Kidney tubule cell (primary cell): ENCODE data around the gene ACAT2.
A peak's percentile ranks its signal among the peaks of the same experiment; 100 is the strongest.
"Not testable (repeated sequence)": the region's sequence is repeated elsewhere in the genome, so short reads cannot be mapped to it uniquely, and the experiment has no call there.

ENCODE experiments used
- DNase-seq: peaks from one replicate; pipeline ENCODE4 v3.0.0-alpha.2; 2018; ENCODE audit warnings: low spot score

The ACAT2 gene

DNA sequence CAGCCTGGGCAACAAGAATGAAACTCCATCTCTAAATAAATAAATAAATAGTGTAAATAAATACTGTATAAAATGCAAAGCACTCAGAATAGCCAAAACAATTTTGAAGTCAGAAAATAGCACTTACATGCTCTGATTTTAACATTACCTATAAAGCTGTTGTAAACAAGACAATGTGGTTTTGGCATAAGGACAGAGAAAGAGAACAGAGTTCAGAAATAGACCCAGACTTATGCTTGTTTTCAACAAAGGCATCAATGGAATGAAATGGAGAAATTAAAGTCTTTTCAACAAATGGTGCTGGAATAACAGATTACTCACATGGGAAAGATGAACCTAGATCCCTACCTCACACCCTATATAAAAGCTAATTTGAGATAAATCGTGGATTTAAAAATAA is 10.4 kb downstream of the ACAT2 start:
- no peak for DNase-seq

DNA sequence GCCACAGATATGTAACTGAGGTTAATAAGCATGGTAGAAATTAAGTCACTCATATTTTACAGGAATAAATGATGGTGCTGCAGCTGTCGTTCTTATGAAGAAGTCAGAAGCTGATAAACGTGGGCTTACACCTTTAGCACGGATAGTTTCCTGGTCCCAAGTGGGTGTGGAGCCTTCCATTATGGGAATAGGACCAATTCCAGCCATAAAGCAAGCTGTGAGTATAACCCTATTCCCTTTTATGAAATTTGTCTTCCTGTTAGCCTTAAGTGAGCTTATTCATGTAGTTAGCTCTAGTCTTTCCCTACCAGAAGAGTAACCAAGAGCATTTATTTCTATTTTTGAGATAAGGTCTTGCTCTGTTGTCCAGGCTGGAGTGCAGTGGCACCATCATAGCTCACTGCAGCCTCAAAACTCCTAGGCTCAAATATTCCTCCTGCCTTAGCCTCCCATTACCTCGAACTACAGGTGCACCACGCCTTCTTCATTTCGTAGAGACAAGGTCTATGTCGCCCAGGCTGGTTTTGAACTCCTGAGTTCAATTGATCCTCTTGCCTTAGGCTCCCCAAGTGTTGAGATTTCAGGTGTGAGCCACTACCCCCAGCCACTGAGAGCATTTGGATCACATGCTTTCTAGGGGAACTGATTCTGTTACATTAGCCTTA is 15.5 kb downstream of the ACAT2 start:
- DNase-seq, result no peak

DNA sequence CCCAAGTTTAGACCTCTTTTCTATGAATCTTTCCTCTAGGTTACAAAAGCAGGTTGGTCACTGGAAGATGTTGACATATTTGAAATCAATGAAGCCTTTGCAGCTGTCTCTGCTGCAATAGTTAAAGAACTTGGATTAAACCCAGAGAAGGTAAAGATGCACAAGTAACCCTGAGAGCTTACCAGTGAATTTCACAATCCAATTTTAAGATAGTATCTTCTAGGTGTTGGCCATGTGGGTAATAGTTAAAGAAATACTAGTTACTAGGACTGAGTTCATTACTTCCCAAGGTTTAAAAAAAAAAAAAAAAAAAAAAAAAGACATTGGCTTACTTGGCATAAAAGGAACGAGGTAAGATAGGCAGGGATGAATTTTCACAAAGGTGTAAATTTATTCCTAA is 16.3 kb downstream of the ACAT2 start:
- DNase-seq, result no peak

DNA sequence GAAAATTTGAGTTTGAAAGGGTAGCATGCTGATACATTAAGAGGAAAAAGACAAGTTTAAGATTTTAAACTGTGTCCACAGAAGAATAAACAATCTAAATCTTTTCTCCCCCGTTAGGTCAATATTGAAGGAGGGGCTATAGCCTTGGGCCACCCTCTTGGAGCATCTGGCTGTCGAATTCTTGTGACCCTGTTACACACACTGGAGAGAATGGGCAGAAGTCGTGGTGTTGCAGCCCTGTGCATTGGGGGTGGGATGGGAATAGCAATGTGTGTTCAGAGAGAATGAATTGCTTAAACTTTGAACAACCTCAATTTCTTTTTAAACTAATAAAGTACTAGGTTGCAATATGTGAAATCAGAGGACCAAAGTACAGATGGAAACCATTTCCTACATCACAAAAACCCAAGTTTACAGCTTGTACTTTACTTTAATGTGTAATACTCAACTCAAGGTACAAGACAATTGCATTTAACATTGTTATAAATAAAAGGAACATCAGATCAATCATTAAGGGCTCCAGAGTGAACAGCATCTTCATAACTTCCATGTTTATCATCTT is 16.8 kb downstream of the ACAT2 start:
- DNase-seq, result no peak

DNA sequence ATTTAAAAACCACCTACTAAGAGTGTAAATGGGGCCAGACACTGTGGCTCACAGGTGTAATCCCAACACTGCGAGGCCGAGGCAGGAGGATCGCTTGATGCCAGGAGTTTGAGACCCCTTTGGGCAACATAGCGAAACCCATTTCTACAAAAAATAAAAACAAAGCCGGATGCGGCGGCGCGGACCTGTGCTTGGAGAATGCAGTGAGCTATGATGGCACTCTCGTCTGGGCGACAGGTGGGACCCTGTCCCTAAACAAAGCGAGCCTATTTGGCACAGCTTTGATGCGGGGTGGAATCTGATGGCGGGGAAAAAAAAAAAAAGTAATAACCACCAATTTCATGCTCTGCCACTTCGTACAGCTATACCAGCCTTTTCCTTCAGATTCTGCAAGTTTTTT is 26.4 kb downstream of the ACAT2 start:
- no peak for DNase-seq

DNA sequence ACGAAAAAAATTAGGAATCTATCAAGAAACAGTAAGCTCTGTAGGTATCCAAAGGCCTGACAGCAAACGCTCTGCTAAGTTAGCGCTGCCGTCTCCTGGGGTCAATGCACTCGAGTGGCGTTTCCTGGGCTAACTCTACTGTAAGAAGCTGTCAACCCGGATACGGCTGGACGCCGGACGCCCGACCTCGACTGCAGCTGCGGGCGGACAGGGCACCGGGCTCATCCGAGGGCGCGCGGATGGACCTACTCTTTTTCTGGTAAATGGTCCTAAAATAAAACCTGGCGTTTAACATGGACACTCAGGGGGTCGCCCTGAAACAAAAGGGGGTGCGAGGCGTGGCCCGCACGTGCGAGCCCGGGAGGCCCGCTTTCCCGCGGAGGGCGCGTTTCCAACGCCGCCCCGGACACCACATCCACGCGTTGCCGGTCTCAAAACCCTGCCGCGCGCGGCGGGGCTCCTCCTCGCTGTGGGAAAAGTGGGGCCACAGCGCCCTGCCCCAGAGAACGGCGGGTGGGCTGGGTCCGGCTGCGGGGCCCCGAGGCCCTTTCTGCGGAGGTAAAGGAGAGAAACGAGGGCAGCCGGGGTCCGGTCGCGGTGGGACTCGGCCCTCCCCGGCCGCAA is 27.0 kb downstream of the ACAT2 start:
- DNase-seq, result peak; percentile 63

DNA sequence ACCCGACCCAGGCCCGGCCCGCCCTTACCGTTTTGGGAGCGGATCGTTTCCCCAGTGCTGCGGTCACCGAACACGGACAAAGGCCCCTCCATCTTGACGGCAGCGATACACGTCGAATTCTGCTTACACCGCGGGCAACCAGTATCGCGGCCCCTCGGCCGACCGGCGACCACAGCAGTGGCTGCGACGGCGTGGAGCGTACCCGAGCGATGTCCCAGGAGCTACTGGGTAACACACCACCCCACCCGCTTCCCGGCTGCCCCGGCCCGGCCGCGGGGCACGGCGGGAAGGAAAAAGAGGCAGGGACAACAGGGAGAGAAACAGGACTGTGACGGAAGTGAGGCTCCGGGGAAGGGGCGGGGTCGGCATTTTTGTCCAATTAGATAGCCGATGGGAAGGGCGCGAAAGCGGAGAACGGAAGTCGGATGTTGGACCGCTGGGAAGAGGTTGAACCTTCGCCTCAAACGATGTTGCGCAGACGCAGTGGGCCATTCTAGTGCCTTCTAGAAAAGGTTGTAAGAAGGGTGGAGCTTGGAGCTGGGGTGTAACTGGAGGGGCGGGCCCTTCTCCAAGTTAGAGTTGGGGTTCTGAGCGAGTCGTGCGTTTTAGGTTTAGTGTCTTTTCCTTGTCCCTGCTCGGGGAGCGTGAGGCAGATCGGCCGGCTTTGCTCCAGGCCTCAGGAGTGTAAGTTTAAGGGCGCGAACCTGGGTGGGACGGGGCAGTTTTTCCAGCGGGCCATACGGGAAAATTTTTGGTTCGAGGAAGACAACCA is 27.7 kb downstream of the ACAT2 start, which contains the start of gene TCP1:
Gene TCP1, minus strand, starts transcription at position 226 of the 772 bp plus-strand sequence. Its CDS starts 134 bp downstream, at position 92.
- peak; percentile 100 for DNase-seq

DNA sequence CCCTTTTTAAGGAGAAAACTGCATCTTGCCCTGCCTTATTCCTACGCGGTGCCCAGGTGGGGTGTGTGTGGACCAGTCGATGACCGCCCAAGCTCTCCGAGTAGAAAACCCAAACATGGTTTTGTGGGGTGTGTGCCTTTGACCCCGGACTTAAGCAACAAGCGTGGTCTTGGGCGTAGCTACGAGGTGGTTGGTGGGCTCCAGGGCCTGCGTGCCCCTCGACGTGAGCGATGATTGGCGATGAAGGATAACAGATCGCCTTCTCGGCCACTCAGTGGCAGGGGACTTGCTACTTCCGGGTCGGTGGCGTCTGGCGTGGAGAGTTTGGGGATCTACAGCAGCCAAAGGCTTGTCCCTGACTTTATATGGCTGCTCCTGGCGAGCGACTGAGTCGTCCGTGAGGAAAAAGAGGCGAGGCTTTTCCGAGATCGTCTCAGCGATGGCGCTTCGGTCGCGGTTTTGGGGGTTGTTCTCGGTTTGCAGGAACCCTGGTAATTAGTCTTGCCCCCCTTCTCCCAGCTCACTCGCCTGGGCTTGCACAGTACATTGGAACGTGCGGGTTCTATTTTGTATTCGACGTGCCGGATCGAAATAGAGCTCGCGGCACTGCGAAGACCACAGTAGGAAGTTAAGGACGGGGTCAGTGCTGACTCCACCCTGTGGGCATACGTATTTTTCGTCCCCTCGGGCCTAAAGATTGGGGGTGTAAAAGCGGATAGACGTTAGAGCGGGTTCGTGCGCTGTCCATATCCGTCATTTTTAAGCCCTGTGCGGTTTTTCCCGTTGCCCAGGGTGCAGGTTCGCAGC is 28.5 kb downstream of the ACAT2 start, which contains the start of gene MRPL18:
Gene MRPL18, plus strand, starts transcription at position 319 of the 807 bp plus-strand sequence. Its CDS starts 121 bp downstream, at position 440.
- peak; percentile 98 for DNase-seq

DNA sequence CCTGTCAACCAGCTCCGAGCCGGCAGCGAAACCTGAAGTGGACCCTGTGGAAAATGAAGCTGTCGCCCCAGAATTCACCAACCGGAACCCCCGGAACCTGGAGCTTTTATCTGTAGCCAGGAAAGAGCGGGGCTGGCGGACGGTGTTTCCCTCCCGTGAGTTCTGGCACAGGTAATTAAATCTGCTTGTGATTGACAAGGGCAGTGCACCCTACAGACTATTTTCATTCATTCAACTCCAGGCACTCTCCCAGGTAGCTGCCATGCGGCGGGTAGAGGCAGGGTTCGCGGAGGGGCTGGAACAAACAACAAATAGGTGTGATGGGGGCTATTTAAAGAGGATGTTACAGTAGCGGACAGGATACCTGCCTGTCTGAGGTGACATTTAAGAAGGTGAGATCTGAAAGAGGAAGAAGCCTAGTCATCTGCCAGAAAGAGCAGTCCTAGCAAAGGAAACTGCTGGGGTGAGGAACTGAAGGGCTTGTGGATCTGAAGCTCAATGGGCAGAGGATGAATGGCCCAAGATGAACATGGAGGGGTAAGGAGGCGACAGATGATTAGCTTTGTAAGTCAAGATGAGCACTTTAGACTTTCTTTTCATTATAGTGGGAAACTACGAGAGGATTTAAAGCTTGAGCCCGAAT is 29.2 kb downstream of the ACAT2 start:
- no peak for DNase-seq

DNA sequence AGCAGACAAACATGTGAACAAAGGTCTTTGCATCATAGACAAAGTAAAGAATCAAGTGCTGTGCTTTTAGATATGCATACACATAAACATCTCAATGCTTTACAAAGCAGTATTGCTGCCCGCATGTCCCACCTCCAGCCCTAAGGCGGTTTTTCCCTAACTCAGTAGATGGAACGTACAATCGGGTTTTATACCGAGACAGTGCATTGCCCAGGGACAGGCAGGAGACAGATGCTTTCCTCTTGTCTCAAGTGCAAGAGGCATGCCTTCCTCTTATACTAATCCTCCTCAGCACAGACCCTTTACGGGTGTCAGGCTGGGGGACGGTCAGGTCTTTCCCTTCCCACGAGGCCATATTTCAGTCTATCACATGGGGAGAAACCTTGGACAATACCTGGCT is 33.1 kb downstream of the ACAT2 start:
- not testable (repeated sequence) for DNase-seq

DNA sequence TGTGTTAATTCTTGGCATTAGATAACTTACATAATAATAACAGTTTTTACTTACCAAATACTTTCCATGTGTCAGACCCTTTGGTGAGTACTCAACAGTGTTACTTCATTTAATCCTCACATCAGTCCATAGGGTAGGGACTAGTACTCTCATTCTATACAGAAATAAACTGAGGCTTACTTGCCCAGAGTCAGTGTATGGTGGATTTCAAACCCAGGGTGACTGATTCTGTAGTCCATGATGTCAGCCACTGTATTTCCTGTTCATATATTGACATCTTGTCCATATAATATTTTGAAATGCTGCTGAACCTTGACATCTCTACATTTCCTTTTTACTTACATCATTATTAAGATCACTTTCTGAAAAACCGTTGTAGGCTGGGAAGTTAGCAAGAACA is 35.7 kb downstream of the ACAT2 start:
- no peak for DNase-seq

DNA sequence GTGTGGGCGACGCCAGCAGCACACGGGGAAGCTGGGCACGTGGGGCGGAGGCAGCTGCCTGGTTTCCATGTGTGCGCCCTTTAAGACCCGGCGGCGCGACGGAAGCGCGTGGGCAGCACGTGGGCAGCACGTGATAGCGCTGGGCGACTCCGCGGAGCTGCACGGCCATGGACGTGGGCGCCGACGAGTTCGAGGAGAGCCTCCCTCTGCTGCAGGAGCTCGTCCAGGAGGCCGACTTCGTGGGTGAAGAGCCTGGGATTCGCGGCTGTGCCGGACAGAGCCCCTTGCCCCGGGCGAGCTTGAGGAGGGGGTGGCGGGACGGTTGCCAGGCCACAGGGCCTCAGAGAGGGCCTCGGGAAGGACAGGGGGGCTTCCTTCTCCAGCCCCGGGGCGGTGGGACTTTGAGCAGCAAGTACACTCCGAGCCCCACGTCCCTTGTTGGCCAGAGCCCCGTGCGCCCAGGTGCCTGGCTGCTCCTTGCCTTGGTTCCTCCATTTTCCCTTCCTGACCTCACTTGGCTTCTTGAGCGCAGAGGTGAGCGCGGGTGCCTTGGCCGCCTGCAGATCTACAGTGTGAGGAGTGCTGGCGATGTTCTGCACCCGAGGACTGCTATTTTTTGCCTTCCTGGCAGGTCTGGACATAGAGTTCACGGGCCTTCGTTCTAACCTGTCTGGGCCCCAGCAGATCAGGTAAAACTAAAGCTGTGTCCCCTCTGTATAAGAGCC is 38.5 kb downstream of the ACAT2 start, which contains the start of gene PNLDC1:
Gene PNLDC1, plus strand, starts transcription at position 136 of the 725 bp plus-strand sequence. Its CDS starts 32 bp downstream, at position 168.
- DNase-seq, result no peak

DNA sequence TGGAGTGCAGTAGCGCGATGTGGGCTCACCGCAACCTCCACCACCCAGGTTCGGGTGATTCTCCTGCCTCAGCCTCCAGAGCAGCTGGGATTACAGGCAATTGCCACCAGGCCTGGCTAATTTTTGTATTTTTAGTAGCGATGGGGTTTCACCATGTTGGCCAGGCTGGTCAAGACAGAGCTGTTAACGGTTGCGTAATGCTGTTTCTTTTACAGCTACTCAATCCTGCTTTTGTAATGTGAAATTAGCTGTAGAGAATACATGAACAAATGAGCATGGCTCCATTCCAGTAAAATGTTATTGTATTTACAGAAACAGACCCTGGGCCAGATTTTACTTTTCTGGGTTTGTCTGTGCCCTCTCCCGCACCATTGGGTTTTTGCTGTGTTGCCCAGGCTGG is 40.1 kb downstream of the ACAT2 start:
- DNase-seq, result no peak

DNA sequence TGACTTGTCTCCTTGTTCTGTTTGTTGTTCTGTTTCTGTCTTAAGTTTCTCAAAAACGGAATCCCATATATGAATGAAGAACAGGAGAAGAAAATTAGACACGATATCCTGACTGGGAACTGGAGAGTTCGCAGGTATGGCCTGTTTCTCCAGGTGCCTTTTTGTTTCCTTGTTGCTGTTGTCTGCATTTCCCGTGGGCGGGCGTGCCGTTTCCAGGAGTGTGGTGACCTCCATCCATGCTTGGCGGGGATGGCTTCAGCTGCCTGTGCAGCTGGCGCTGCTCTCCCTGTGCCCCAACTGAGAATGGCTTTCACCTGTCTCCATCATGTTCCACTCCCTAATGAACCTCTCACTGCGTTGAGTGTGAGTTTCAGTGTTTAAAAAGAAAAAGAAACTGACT is 42.7 kb downstream of the ACAT2 start:
- DNase-seq, result no peak

DNA sequence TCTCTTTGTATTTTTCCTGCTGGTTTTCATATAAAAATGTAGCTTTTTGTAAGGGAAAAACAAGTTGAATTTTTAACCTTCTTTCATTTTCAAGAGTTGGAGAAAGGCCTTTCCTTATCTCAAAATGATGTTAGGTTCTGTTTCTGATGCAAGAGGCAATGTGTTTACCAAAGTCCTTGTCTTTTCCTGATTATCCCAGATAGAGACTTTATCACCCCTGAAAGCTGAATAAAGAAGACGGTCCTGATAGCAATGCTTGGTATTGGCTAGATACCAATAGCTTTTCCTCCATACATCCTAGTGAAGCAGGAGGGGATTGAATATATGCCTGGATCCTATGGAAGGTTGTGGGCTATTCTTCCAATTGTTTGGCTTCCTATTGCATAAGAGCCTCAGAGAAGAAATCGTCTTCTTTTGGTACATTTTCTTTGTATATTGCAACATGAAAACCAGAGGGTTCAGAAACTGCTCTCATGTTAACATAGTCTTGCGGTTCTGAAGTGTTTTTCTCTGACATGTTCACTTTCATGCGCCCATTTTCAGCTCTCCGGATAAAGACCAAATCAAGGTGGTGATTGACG is 43.7 kb downstream of the ACAT2 start:
- no peak for DNase-seq

DNA sequence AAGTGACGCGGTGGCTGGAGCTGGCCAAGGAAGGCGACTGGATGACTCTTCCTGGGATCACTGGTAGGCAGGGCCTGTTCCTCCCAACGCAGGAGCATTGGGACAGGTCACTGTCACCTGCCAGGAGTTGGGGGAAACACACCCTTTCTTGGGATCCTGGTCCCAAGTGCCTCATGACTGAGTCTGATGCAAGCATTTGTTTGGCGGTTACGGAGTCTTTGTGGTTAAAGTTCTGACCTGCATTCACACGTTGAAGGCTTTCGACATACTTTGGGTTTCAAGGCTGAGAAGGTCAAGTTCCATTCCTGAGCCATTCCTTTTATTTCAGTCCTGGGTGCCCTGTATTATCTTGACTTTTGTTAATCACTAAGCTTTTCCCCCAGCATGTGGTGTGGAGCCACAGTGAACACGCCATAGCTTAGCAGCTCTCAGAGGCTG is 44.2 kb downstream of the ACAT2 start:
- no peak for DNase-seq

DNA sequence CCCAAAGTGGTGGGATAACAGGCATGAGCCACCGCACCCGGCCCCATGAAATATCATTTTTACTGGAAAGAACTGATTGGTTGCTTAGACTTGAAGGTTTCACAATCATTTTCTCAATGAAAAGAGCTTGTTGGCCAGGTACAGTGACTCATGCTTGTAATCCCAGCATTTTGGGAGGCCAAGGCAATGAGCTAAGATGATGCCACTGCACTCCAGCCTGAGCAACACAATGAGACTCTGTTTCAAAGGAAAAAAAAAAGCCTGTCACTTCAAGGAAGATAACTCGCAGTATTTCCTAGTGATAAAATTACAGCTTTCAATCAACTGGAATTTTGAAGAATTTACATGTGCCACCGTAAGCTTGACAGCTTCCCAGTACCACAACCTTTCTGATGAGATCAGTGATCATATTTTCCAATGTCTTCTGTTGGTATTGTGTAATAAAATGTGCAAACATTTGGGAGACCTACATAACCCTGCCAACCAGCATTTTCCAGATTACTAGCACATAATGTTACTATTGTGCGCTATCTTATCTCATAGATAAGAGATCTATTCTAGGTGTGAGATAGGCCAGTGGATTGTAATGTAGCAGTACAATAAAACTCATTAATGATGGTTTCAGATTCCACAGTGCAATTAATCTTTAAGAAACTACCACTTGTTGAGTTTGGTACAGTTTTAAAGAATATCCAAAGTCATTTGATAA is 45.5 kb downstream of the ACAT2 start:
- DNase-seq, result peak; percentile 70

DNA sequence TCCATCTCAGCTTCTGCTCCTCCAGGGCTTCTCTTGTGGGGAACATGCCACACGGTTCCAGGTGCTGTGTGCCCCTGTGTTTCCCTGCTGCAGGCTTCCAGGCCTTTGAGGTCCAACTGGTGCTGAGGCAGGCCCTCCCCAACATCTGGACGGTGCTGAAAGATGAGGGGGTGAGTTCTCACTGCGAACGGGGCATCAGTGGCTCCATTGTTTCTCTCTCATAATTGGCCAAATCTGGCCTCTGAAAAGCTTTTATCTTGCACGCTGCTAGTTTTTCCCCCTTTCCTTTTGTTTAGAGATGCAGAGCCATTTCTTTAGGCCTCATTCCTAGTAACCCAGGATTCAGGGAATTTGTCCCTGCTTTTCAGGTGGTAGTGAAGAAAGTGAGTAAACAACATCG is 46.8 kb downstream of the ACAT2 start:
- no peak for DNase-seq

DNA sequence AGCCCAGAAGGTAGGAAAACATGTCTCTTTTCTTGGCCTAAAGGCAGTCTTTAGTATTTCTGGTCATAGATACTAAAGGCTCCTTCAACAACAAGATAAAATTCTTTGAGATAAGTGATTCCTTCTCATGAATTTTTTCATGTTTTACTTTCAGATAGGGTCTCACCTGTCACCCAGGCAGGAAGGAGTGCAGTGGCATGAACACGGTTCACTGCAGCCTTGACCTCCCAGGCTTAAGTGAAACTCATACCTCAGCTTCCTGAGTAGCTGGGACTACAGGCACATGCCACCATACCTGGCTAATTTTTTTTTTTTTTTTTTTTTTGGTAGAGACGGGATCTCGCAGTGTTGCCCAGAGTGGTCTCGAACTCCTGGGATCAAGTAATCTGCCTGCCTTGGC is 47.3 kb downstream of the ACAT2 start:
- no peak for DNase-seq
